Measurements from ENCODE around the gene PANK4.
"Not testable (repeated sequence)": the region's sequence is repeated elsewhere in the genome, so short reads cannot be mapped to it uniquely, and the experiment has no call there.

PANK4 gene

DNA sequence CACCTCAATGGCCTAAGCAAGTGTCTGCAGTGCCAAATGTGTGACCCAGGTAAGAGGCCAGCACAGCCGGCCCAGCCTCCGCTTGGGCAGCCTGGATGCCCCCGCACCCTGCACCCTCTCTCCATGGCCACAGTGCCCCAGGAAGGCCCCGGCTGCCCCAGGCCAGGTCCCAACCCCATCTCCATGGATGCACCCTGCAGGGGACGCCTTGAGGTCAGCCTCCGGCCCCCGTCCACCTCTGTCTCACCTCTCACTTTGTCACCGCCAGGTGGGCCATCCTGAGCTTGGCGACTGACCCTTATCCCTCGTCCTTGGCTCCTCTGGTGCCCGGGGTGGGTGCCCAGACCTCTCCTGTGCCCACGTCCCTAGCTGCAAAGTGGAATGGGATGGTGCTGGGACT lies 32.0 kb upstream of the PANK4 start:
- no peak for DNase-seq

DNA sequence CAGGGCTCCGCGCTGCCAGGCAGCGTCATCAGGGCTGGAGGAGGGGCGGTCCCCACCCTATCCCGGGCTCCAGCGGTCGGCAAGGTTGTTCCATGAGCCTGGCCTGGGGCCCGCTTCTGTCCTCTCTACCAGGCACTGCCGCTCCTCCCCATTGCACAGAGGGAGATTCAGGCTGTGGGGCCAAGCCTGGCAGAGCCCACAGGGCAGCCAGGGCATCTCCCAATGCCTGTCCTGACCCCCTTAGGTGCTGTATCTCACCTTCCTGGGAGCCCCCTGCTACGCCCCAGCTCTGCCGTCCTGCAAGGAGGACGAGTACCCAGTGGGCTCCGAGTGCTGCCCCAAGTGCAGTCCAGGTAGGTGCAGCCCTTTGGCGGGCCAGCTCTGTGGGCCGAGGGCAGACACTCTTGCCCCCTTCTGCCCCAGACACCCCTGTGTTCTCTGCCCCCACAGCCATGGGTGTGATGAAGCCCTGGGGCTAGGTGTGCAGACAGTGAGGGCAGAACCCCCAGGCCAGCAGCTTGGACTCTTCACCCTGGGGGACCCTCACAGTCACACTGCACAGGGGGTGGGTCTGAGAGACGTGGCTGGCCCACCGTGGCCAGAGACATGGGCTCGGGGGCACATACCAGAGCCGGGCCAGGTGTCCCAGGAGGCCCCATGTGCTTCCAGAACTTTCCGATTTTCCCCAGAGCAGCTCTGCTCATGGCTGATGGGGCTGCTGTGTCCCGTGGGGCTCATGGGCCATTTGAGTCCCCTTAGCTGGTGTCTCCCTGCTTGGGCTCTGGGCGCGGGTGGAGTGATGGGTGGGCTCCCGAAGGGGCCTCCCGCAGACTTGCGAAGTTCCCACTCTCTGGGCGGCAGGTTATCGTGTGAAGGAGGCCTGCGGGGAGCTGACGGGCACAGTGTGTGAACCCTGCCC lies 31.3 kb upstream of the PANK4 start:
- no peak for DNase-seq

DNA sequence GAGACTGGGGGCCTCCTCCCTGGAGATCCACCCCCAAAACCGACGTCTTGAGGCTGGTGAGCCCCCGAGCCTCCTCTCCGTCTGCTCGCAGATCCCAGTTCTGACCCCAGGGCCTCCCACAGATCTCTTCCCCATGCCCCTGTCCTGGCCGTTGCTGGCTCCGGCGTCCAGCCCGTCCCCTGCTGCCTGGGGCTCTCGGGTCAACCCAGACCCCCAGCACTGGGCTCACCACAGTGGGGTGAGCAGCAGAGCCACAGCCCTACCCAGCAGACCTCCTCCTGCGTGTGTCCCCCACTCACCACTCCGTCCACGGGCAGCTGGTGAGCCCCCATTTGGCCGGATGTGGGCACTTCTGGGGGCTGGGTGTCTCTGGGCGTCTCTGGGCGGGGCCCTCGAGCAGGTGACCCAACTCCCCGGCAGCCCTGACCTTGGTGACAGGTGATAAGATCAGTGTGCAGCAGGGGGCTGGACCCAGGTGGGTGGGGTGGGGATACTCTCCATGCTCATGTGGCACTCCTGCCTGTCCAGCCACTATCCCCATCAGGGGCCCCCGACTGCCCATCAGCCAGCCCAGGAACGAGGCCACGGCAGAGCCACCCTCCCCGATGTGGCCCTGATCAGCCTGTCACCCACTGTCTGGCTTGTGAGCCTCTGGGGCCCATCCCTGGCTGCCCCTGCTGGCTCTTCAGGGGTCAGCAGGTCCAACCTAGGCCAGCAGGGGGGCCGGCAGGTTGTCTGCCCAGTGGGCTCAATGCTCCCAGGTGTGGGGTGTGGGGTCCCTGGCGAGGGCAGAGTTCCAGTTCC lies 30.5 kb upstream of the PANK4 start:
- no peak for DNase-seq

DNA sequence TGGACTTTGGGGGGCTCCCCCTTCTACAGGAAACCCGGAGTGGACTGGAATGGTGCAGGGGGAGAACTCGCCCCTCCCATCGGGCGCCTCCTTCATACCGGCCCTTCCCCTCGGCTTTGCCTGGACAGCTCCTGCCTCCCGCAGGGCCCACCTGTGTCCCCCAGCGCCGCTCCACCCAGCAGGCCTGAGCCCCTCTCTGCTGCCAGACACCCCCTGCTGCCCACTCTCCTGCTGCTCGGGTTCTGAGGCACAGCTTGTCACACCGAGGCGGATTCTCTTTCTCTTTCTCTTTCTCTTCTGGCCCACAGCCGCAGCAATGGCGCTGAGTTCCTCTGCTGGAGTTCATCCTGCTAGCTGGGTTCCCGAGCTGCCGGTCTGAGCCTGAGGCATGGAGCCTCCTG lies 29.9 kb upstream of the PANK4 start, which contains the start of gene TNFRSF14:
Gene TNFRSF14, plus strand, starts transcription at position 95 of the 401 bp plus-strand sequence. Its CDS starts 294 bp downstream, at position 389.
- DNase-seq, result no peak

DNA sequence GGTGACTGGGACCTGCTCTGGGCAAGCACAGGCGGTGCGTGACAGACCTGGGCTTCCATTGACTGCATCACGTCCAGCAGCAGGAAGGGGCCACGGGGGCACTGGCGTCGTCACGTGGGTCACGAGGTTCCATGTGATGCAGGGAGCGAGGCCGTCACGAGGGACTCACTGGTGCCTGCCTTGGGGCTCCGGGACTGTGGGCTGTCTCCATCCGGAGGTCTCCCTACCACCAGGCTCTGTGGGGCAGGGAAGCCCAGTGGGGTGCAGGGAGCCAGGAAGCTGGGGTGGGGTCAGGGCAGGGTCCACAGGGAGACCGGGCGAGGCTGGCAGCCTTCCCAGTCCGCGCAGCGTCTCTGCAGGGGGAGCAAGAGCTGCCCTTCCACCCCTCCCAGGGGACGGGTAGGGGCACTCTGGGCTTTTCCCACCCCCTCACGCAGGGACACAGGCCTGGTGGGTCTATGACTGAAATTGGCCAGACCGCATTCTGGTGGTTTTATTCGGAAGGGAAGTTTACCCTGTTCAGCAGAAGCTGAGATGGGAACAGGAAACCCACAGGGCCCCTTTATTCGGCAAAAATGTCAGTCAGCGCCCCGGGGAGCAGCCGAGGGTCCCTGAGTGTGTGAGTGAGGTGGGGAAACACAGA lies 29.4 kb upstream of the PANK4 start:
- peak; percentile 51 for DNase-seq

DNA sequence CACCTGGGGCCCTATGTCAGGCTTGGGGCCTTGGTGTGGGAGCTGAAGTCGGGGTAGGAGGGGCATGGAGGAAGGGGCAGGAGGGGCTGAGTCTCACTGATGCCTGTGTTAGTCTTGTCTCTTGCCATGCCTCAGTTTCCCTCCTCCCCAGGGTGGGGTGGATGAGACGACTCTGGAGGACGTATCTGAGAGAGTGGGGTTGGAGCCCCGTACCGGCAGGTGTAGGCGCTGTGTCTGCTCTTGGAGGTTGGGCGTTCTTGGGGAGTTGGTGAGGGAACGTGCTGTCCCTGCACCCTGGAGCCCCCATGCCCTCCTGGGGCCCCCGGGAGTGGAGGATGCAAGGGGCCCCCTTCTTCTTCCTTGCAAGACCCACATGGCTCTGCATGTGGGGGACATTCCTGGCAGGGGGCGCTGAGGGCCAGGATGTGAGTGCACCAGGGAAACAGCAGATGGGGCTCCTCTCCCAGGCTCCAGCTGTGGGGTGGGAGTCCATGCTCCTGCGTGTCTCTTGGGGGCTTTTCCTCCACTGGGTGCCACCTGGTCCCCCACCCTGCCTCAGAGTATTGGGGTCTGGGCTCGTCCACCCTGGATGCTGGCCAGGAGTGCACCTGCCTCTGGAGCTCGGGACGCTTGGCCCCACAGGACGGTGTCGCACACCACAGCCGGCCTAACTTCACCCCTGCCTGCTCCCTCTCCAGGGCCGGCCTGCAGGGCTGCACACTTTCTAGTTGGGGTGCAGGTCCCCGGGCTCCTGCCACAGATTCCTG lies 28.4 kb upstream of the PANK4 start:
- no peak for DNase-seq

DNA sequence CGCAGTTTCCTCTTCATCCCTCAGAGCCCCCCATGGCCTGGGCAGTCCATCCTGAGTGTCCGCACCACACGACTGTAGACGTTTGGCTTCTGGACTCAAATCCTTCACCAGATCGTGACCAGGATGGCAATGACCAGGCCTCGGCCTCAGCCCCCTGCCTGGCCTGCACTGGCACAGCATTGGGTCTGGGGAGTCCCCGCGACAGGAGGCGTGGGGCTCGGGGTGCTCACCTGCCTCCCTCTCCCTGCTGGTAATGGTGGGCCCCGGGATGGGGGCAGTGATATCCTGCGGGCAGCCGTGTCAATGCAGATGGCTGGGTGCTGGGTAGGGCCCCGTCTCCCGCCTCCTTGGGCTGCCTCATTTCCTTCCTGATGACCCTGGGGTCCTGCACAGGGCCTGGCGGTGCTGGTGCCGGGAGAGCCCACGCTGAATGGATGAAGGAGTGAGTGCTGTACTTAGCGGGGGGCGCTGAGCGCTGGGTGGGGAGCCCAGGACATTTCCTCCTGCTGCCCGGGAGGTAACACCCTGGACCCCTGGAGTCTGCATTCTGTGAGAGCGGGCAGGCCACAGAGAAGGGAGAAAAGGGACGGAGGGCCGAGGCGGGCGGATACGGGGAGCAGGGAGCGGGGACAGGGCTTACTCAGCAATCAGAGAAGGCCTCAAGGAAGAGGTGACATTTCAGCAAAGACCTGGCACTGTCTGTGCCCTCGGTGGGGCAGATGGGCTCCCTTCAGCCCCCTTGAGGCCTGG lies 27.6 kb upstream of the PANK4 start:
- DNase-seq, result no peak

DNA sequence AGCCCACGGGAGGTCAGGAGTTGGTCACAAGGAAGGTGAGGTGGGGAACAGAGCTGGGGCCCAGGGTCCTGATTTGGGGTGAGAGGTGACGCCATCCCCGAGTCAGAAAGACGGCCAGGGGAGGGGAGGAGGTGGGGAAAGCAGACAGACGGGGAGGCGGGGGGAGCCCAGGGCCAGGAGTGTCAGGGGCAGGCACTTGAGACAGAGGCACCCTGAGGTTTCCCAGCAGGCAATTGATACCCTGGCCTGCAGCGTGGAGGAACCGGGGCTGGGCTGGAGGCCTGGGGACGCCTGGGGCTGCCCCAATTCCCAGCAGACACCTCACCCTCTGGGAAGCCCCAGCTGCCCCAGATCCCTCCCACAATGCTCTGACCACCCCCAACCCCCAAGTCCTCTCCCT lies 26.7 kb upstream of the PANK4 start:
- not testable (repeated sequence) for DNase-seq

DNA sequence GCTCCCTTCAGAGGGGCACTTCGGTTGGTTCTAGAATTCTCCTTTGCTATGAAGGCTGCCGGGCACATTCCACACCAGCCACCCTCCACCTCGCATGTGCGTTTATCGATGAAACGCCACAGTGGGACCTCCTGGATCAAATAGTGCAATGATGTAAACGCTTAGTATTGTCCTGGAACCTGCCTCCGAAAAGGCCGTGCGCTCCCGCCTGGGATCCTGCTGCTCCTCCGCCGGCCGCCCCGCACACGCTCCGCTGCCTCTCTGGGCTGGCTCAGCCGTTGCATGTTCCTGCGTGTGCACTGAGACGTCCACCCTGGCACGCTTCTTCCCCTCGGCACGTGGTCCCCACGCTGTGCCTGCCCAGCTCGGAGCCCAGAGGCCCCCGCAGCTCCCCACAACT lies 25.8 kb upstream of the PANK4 start:
- no peak for DNase-seq

DNA sequence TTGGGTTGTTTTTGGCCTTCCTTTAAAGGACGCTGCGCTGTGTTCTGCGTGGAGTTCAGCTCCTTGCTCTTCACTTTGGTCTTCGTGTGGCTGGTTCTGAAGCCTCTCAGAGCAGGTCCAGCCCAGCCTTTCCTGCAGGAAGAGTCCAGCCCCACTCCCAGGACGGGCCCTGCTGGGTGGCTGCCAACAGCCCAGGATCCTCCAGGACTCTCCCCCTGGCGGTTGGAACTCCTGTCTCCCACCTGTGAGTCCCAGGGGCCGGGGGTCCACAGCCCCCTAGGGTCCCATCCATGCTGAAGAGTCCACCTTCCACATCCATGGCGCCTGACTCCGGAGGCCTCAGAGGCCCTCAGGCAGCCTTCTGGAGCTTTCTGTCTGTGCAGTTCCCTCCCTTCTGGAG lies 25.1 kb upstream of the PANK4 start:
- DNase-seq, result not testable (repeated sequence)

DNA sequence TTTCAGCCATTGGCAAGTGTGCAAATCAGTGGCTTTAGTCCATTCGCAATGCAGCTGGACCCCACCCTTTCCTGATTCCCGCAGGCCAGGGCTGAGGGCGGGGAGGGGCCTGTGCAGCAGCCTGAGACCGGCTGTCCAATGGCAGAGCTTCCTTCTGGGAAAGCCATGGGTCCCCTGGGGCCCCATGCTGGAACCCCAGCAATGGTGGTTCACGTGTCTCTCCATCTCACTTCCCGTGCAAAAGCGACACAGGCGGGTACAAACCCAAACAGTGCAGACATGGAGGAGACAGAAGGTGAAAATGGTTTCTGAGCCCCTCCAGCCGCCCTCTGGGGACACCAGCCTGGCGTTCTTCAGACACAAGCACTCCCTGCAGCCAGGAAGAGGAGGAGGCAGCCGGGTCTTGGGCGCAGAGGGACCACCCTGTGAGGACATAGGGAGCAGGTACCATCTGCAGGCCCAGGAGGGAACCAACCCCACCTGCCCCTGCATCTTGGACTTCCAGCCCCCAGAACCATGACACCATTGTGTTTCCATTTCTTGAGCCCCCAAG lies 24.0 kb upstream of the PANK4 start:
- not testable (repeated sequence) for DNase-seq

DNA sequence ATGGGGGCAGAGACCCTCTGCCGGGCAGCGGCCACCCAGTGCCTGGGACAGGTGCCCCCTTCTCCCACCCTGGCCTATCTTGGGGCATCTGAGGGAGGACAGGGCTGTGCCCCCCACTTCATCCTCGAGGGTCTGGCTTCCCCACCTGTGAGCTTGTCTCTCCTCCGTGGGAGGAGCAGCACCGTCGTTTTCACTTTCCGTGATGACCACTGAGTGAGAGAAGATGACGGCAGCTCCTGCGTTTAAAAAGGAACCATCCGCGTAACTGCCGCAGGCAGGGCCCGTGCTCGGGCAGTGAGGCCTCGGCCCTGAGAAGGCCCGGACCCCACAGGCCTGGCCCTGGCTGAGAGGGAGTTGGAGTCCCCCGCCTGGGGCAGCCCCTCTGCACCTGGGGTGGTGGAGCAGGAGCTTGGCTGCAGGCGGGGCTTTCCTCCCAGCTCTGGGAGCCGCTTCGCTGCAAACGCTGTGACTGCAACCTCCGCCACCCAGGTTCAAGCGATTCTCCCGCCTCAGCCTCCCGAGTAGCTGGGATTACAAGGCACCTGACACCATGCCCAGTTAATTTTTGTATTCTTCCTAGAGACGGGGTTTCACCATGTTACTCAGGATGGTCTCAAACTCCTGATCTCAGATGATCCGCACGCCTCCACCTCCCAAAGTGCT lies 23.1 kb upstream of the PANK4 start:
- not testable (repeated sequence) for DNase-seq

DNA sequence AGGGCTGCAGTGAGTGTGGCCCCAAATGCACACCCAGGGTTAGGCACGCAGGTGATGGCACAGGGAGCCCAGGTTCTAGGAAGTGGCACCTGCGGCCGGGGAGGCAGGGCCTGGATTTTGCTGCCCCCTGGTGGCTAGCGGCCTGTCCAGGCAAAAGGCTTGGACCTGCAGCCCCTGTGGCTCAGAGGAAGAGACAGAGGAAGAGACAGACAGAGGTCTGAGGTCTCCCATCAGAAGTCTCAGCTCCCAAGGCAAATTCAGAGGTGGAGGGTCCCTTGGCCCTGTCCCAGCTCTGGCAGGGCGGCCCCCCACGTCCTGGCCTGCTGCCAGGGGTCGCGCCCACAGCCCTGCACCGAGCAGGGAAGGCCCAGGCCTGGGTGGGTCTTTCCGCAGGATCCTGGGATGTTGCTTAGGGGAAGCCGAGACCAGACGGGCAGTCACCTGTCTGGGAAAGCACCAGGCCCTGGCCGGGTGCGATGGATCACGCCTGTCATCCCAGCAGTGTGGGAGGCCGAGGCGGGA lies 21.7 kb upstream of the PANK4 start:
- peak; percentile 52 for DNase-seq

DNA sequence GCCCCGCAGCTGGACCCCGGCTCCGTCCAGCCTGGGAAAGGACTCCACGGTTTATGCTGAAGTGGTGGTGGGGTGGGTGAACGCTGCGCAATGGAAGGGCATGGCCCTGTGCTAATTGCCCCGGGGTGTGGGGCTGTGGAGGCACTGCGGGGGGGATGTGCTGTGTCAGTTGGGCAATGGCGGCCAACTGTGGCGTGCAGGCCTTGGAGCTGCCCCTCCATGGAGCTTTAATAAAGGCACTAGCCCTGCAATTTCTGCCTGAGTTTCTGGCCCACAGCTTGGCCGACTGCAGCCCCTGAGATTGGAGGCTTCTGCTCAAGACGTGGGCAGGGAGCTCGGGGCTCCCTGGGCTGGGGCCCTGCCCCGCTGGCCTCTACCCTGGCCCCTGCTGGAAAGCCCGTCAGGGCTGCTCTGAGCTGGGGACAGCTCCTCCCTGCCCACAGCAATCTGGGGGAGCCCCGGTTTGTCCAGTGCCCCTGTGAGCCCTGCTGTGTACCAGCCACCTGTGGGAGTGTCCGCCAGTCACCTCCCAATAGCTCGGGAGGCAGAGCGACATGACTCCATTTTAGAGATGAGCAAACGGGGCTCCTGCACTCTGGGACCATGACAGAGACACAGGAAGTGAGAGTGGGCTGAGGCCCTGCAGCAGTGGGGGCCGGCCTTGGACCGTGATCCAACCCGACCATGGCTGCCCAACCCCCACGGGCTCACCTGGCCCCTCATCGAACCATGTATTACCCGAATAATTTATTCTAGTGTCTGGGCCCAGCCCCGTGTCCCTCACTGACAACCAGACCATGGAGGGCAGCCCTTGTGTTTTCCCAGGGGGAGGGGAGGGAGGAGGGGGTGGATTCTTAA lies 21.0 kb upstream of the PANK4 start:
- DNase-seq, result peak; percentile 43

DNA sequence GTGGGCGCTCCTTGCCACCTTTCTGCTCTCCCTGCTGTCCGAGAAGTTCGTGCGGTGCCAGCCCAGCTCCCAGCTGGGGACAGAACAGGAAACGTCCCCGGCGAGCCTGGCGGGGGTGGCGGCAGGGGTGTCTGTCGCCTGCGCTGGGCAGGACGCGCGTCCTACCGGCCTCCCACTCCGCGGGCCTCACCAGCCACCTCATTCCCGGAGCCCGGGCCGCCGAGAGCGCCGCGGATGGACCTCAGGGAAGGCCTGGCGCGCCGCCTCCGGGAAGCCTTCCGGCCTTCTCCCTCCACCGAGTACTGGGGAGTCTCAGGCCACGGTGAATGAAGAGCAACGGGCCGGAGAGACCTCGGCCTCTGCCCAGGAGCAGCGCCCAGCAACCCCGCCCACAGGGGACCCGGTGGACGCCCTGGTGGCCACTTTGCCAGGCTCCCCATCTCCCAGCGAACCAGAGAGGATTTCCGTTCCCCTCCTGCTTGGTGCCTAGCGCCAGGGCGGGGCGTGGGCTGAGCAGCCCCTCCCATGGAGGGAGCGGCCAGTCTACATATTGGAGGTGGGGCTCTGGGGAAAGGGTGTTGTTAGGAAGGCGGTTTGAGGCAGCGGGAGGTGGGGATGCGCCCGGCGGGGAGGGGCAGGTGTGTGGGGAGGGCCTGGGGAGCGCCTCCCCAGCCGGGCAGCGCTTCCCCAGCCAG lies 20.3 kb upstream of the PANK4 start:
- DNase-seq, result peak; percentile 85

DNA sequence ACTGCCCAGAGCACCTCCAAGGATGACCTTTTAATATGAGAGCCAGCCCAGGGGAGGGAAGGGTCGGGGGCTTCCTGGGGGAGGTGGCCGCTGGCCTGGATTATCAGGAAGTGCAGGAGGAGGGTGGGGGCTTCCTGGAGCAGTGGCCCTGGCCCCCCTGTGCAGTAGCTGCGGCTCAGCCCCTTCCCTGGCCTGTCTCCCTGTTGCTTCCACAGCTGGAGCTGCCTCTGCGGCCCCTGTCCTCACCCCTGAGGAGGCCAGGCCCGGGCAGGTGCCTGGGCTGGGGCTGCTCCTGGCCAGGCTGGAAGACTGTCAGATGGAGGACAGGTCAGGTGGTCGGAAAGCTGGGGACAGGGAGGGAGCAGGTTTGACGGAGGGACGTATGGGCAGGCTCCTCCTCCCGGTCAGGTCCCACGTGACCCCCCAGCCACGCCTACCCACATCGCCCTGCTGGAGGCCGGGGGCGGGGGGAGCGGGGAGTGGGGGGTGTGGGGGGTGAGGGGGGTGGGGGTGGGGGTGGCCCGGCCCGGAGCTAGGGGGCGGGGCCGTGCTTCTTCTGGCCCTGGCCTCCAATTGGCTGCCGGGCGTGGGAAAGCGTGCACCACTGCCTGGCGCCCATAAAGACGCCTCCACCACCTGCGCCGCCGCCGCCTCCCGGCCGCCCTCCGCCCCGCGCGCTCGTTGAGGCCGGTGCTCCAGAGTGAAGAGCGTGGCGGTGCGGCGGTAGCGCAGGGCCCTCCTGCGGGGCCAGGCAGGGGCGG lies 19.5 kb upstream of the PANK4 start:
- peak; percentile 83 for DNase-seq

DNA sequence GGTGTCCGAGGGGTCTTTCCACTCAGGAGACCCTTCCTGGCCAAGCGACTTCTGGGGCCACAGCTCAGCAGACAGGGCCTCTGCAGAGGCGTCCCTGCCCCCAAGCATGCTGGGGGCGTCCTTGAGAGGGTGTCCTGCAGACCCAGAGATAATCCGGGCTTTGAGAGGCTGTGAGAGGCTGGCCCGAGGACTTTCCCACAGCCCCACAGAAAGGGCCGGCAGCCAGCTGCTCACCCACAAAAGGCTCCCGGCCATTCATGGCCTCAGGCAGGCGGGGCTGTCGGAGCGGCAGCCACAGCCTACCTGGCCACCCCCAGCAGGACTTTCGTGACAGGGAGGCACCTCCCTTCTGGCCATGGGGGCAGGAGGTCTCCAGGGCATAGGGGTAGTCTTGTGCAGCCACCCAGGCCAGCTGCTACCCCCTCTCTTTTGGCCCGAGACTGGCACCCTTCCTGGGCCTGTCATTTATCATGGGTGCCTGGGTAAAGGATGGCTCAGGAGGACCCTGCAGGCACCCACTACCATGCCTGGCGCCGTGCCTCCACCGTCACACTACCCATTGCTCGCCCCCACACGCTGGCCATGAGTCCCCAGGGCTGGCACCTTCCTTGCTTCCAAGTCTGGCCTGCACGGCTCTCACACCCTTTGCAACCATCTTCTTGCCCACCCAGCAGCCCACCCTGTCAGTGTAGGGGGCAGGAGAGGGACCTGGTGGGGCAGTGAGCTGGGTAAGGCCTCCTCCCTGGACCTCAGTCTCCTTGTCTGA lies 18.7 kb upstream of the PANK4 start:
- no peak for DNase-seq
